Caco-2 (cell line): Measurements from ENCODE around the gene TMEM50A. TPM values are rescaled to one million over a fixed set of nuclear protein-coding genes. Genes with fewer than 3 reads are reported as not detected.
"Not testable (repeated sequence)": the region's sequence is repeated elsewhere in the genome, so short reads cannot be mapped to it uniquely, and the experiment has no call there.

ENCODE experiments used
- BruUV-seq: library from RNA; stranded (reverse); fragments of 400-500 nt; replicated peaks from 2 replicates; lab custom pipeline; 2021; lab: Mats Ljungman, UMichigan
- CTCF ChIA-PET: fragments of 300-600 bp; sonication (Branson Sonifier 250); formaldehyde crosslinking; loops from one replicate; lab custom pipeline; 2022; ENCODE audit warnings: antibody characterized with exemption; lab: Charles Lee
- POLR2A ChIA-PET: fragments of 300-600 bp; sonication (Branson Sonifier 250); formaldehyde crosslinking; loops from one replicate; lab custom pipeline; 2022; ENCODE audit warnings: antibody characterized with exemption; lab: Charles Lee
- DNase-seq, 2 experiments: peaks; one replicate each; pipeline versions ENCODE4 v3.0.0 to v3.0.0-alpha.2; 2020 to 2022
- H3K27me3 ChIP-seq: replicated peaks from 2 replicates; pipeline ENCODE4 v1.6.0; 2011; ENCODE audit warnings: low read length; ENCODE audit not compliant: control insufficient read depth, insufficient read depth
- H3K36me3 ChIP-seq: 2 replicates; pipeline ENCODE4 v1.5.1; 2011; ENCODE audit warnings: low read length; ENCODE audit not compliant: control insufficient read depth, insufficient read depth
- H3K4me1 ChIP-seq: fragments of 250-450 bp; sonication (Bioruptor Pico); 2 replicates; pipeline ENCODE4 v1.5.1; 2020; ENCODE audit warnings: mild to moderate bottlenecking
- H3K4me3 ChIP-seq: 2 replicates; pipeline ENCODE4 v1.5.1; 2011; ENCODE audit warnings: low read depth, mild to moderate bottlenecking, control low read depth, low read length
- H3K9me3 ChIP-seq: fragments of 250-450 bp; sonication (Bioruptor Pico); 2 replicates; pipeline ENCODE4 v1.5.1; 2020; ENCODE audit warnings: mild to moderate bottlenecking, moderate library complexity
- H3K27ac Mint-ChIP-seq: one replicate; pipeline ENCODE4 v1.8.0; 2022; ENCODE audit warnings: mixed read lengths; ENCODE audit not compliant: unreplicated experiment
- H3K27me3 Mint-ChIP-seq: one replicate; pipeline ENCODE4 v1.8.0; 2022; ENCODE audit warnings: mixed read lengths; ENCODE audit not compliant: insufficient read depth, unreplicated experiment
- H3K36me3 Mint-ChIP-seq: one replicate; pipeline ENCODE4 v1.8.0; 2022; ENCODE audit warnings: mild to moderate bottlenecking, mixed read lengths; ENCODE audit not compliant: insufficient read depth, unreplicated experiment
- H3K4me1 Mint-ChIP-seq: one replicate; pipeline ENCODE4 v1.8.0; 2022; ENCODE audit warnings: low read depth, mixed read lengths; ENCODE audit not compliant: unreplicated experiment
- H3K4me3 Mint-ChIP-seq: one replicate; pipeline ENCODE4 v1.8.0; 2022; ENCODE audit warnings: mild to moderate bottlenecking, moderate library complexity, mixed read lengths; ENCODE audit not compliant: unreplicated experiment
- H3K9me3 Mint-ChIP-seq: one replicate; pipeline ENCODE4 v1.8.0; 2022; ENCODE audit warnings: mixed read lengths; ENCODE audit not compliant: unreplicated experiment
- CTCF ChIP-seq, 2 experiments: fragments of 200-600 bp in 1 of 2; IDR thresholded peaks; 1 replicate in 1 of 2; 2 replicates in 1 of 2; pipeline versions ENCODE4 v1.5.1 to v1.8.0; 2011 to 2022; ENCODE audit warnings: antibody characterized with exemption in 1 of 2, control low read depth in 1 of 2, inconsistent platforms in 1 of 2, low read depth in 1 of 2, low read length in 1 of 2, mild to moderate bottlenecking in 1 of 2, moderate library complexity in 1 of 2; ENCODE audit not compliant: insufficient read depth in 1 of 2, severe bottlenecking in 1 of 2, unreplicated experiment in 1 of 2
- intact Hi-C: fragments of 100-400 bp; cut with micrococcal nuclease; formaldehyde crosslinking; loops from one replicate; pipeline ENCODE4 v1.10.0; 2022; ENCODE audit not compliant: unreplicated experiment
- total RNA-seq: library from RNA; stranded (reverse); gene quantifications from 2 replicates; pipeline ENCODE4 v1.2.3, GENCODE V29; 2022

Gene TMEM50A
- total RNA-seq, 1 experiment from 2014 or later = 86.3 TPM

GRCh38 chr1:25361901-25362300 lies 23.8 kb downstream of the TMEM50A start:
- DNase-seq = no peak
- Mint-ChIP-seq H3K9me3 (no peaks in the 10 kb centered on the region), H3K27ac (no peak overlapping the region), H3K4me3 (no peak overlapping the region), H3K27me3 (no peaks in the 10 kb centered on the region), H3K36me3 (peaks cover 25% of the 10 kb centered on the region), H3K4me1 (no peaks in the 10 kb centered on the region)
- TF ChIP-seq CTCF (IDR thresholded peaks at IDR 0.05; ENCODE audit: insufficient read depth in 1 of 2, low read depth in 1 of 2, low read length in 1 of 2, severe bottlenecking in 1 of 2, unreplicated experiment in 1 of 2) = no peak
- TSS peak; percentile 72 for BruUV-seq
- no peak overlapping the region for H3K4me3 ChIP-seq
- ChIA-PET CTCF (no interaction called here), POLR2A (no interaction called here)
- no peaks in the 10 kb centered on the region for H3K27me3 ChIP-seq
- no peaks in the 10 kb centered on the region; the same call in 1 of the 2 replicates for H3K36me3 ChIP-seq
- H3K4me1 ChIP-seq = no peaks in the 10 kb centered on the region
- intact Hi-C loops = no loop called here
- H3K9me3 ChIP-seq = no peaks in the 10 kb centered on the region

- H3K4me3 Mint-ChIP-seq, H3K4me1 ChIP-seq, DNase-seq, H3K36me3 ChIP-seq, H3K4me3 ChIP-seq, POLR2A ChIA-PET, H3K27me3 ChIP-seq, H3K4me1 Mint-ChIP-seq, CTCF ChIA-PET, H3K27ac Mint-ChIP-seq, H3K27me3 Mint-ChIP-seq, H3K9me3 ChIP-seq, H3K9me3 Mint-ChIP-seq, intact Hi-C loops, BruUV-seq: not testable (repeated sequence)
- H3K36me3 Mint-ChIP-seq = peaks cover 25% of the 10 kb centered on the region
Observed at GRCh38 chr1:25362634-25363559, 24.8 kb downstream of the TMEM50A start.

GRCh38 chr1:25369241-25369640 lies 31.1 kb downstream of the TMEM50A start:
- TF ChIP-seq CTCF (IDR thresholded peaks at IDR 0.05; ENCODE audit: insufficient read depth in 1 of 2, low read depth in 1 of 2, low read length in 1 of 2, severe bottlenecking in 1 of 2, unreplicated experiment in 1 of 2) = no peak
- H3K36me3 ChIP-seq = no peaks in the 10 kb centered on the region
- POLR2A ChIA-PET = no interaction called here
- H3K9me3 ChIP-seq = no peaks in the 10 kb centered on the region
- H3K36me3 Mint-ChIP-seq = no peaks in the 10 kb centered on the region
- H3K4me1 ChIP-seq = peaks cover 10% of the 10 kb centered on the region
- H3K27ac Mint-ChIP-seq = peak overlapping the region; percentile 76
- H3K4me1 Mint-ChIP-seq = peaks cover 7% of the 10 kb centered on the region
- intact Hi-C loops = no loop called here
- no peaks in the 10 kb centered on the region for H3K27me3 Mint-ChIP-seq
- H3K9me3 Mint-ChIP-seq = no peaks in the 10 kb centered on the region
- BruUV-seq = no TSS peak
- DNase-seq = peak; percentile 33 to 62
- no peak overlapping the region for H3K4me3 ChIP-seq
- H3K4me3 Mint-ChIP-seq = peak overlapping the region; percentile 46
- CTCF ChIA-PET = no interaction called here
- no peaks in the 10 kb centered on the region for H3K27me3 ChIP-seq

- H3K36me3 ChIP-seq, H3K4me3 Mint-ChIP-seq, H3K4me3 ChIP-seq, CTCF ChIA-PET, H3K27me3 Mint-ChIP-seq, H3K9me3 ChIP-seq, intact Hi-C loops, H3K9me3 Mint-ChIP-seq, H3K4me1 ChIP-seq, H3K4me1 Mint-ChIP-seq, BruUV-seq, H3K27me3 ChIP-seq, H3K36me3 Mint-ChIP-seq: not testable (repeated sequence)
- DNase-seq = peak in 1 of 2 experiments; percentile 35
- POLR2A ChIA-PET = interaction anchor here (0.6 kb wide), 1 partner anchor 697 kb away, joined by 3 read pairs; no protein-coding TSS in a partner anchor
- peak overlapping the region; percentile 76 for H3K27ac Mint-ChIP-seq
Observed at GRCh38 chr1:25369691-25370271, 31.6 kb downstream of the TMEM50A start.

GRCh38 chr1:25371757-25372156 lies 33.6 kb downstream of the TMEM50A start:
- CTCF ChIA-PET, H3K4me1 Mint-ChIP-seq, DNase-seq, H3K27ac Mint-ChIP-seq, H3K9me3 Mint-ChIP-seq, BruUV-seq, H3K9me3 ChIP-seq, intact Hi-C loops, H3K27me3 ChIP-seq, POLR2A ChIA-PET, H3K4me1 ChIP-seq, H3K4me3 Mint-ChIP-seq, H3K4me3 ChIP-seq, H3K36me3 Mint-ChIP-seq, H3K27me3 Mint-ChIP-seq, H3K36me3 ChIP-seq: not testable (repeated sequence)
